ENCODE measurements around the gene WDR64. TPM values are rescaled to one million over a fixed set of nuclear protein-coding genes. Genes with fewer than 3 reads are reported as not detected.

WDR64 gene
- total and polyA plus RNA-seq, 2 experiments from 2014 or later = 0.07 TPM; not detected in 1

DNA sequence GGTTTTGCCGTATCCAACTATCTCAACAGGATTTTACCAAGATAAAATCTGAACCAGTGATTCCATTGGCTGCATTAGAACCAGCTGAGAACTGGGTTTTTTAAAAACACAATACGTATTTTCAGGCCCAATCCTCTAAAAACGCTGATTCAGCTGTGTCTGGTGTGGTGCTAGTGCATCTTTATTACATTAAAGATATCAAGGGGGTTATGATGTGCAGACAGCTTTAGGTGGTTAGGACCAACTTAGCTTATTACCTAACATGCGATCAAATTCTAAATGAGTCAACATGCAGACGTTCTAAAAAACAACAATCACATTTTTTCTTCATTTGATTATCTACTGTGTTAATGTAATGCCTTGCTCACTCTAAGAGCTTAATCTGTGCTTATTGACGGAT lies 163.9 kb downstream of the WDR64 start:
- no peaks in the 10 kb centered on the region for H3K9me3 ChIP-seq (ENCODE audit: low read depth)
- no peak overlapping the region for H3K4me2 ChIP-seq
- no peak for TF ChIP-seq EZH2phosphoT487 (IDR thresholded peaks at IDR 0.05; ENCODE audit: low read depth, severe bottlenecking, unreplicated experiment)
- no peak for TF ChIP-seq EZH2 (IDR thresholded peaks at IDR 0.05; ENCODE audit: borderline replicate concordance)
- TF ChIP-seq, protein P1, sequence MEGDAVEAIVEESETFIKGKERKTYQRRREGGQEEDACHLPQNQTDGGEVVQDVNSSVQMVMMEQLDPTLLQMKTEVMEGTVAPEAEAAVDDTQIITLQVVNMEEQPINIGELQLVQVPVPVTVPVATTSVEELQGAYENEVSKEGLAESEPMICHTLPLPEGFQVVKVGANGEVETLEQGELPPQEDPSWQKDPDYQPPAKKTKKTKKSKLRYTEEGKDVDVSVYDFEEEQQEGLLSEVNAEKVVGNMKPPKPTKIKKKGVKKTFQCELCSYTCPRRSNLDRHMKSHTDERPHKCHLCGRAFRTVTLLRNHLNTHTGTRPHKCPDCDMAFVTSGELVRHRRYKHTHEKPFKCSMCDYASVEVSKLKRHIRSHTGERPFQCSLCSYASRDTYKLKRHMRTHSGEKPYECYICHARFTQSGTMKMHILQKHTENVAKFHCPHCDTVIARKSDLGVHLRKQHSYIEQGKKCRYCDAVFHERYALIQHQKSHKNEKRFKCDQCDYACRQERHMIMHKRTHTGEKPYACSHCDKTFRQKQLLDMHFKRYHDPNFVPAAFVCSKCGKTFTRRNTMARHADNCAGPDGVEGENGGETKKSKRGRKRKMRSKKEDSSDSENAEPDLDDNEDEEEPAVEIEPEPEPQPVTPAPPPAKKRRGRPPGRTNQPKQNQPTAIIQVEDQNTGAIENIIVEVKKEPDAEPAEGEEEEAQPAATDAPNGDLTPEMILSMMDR (IDR thresholded peaks at IDR 0.05; ENCODE audit: poor library complexity) = no peak
- no peak for DNase-seq (ENCODE audit: low spot score)
- no peak overlapping the region for H3K4me3 ChIP-seq
- H3K27me3 ChIP-seq = no peaks in the 10 kb centered on the region
- H3K79me2 ChIP-seq = no peaks in the 10 kb centered on the region
- no peaks in the 10 kb centered on the region for H4K20me1 ChIP-seq (ENCODE audit: insufficient read depth, poor library complexity, severe bottlenecking)
- no peak overlapping the region for H3K27ac ChIP-seq
- H3K9me2 ChIP-seq (replicated peaks; ENCODE audit: insufficient read depth) = no peaks in the 10 kb centered on the region
- no peaks in the 10 kb centered on the region for H3K4me1 ChIP-seq (ENCODE audit: insufficient read depth)
- no peaks in the 10 kb centered on the region for H3K36me3 ChIP-seq (replicated peaks; ENCODE audit: insufficient read depth, low read depth)
- 81% methylated on average over 6 of the region's 6 CpGs for WGBS (ENCODE audit: low lambda C conversion rate, missing lambda C conversion rate)
- no peak overlapping the region for H2AFZ ChIP-seq

DNA sequence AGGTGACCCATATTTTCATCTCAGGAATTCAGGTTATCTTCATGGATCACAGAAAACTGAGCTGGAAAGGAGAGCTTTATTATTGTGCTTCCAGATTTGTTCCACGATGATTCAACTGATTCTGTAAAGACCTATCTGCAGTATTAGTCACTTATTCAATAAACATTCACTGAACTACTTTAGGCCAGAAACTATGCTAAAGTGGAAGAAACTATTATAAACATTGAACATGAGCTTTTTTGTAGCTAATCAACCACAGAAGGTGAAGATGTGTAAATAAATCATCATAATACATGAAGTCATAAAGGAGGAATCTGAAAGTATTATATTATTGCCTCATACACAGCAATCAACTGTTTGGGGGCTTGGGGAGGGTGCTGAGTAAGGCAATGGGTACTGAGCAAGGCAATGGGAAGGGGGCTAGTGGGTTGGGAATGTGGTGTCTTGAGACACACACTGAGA lies 165.3 kb downstream of the WDR64 start:
- H3K79me2 ChIP-seq = no peaks in the 10 kb centered on the region
- H3K36me3 ChIP-seq (replicated peaks; ENCODE audit: insufficient read depth, low read depth) = no peaks in the 10 kb centered on the region
- WGBS (ENCODE audit: low lambda C conversion rate, missing lambda C conversion rate) = 35% methylated on average over 1 of the region's 1 CpG
- no peak overlapping the region for H2AFZ ChIP-seq
- H3K4me2 ChIP-seq = no peak overlapping the region
- no peaks in the 10 kb centered on the region for H3K9me2 ChIP-seq (replicated peaks; ENCODE audit: insufficient read depth)
- no peak overlapping the region for H3K27ac ChIP-seq
- no peaks in the 10 kb centered on the region for H3K4me1 ChIP-seq (ENCODE audit: insufficient read depth)
- DNase-seq (ENCODE audit: low spot score) = no peak
- H3K27me3 ChIP-seq = no peaks in the 10 kb centered on the region
- H3K9me3 ChIP-seq (ENCODE audit: low read depth) = no peaks in the 10 kb centered on the region
- no peak overlapping the region for H3K4me3 ChIP-seq
- no peak for TF ChIP-seq EZH2 (IDR thresholded peaks at IDR 0.05; ENCODE audit: borderline replicate concordance)
- TF ChIP-seq EZH2phosphoT487 (IDR thresholded peaks at IDR 0.05; ENCODE audit: low read depth, severe bottlenecking, unreplicated experiment) = no peak
- TF ChIP-seq, protein P1 (IDR thresholded peaks at IDR 0.05; ENCODE audit: poor library complexity) = no peak
- H4K20me1 ChIP-seq (ENCODE audit: insufficient read depth, poor library complexity, severe bottlenecking) = no peaks in the 10 kb centered on the region

DNA sequence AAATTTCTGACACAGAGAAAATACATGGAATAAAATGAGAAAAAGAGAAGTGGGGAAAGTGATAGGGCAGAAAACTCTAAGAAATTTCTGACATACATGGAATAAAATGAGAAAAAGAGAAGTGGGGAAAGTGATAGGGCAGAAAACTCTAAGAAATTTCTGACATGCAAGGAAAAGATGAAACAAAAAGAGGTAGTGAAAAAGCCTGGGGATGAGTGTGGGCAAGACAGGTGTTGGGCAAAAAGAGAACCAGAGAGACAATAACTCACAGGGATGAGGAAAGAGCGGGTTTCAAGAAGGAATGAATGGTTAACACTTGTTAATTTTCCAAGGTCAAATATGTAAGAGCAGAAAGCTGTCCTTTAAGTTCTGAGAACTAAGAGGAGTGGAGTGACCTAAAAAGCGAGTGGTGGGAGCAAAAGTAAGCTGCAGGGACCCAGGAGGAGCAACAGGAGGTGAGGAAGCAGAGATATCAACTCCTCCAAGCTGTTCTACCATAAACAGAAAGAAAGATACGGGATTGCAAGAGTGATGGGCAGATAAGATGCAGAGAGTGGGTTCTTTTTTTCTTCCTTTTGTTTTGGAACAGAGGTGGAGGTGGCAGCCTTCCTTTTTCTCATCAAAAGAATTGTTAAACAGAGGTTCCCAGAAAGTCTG lies 166.0 kb downstream of the WDR64 start:
- H3K9me2 ChIP-seq (replicated peaks; ENCODE audit: insufficient read depth) = no peaks in the 10 kb centered on the region
- DNase-seq (ENCODE audit: low spot score) = no peak
- H3K4me3 ChIP-seq = no peak overlapping the region
- WGBS (ENCODE audit: low lambda C conversion rate, missing lambda C conversion rate) = 58% methylated on average over 3 of the region's 3 CpGs
- no peak overlapping the region for H3K4me2 ChIP-seq
- TF ChIP-seq EZH2 (IDR thresholded peaks at IDR 0.05; ENCODE audit: borderline replicate concordance) = no peak
- TF ChIP-seq, protein P1 (IDR thresholded peaks at IDR 0.05; ENCODE audit: poor library complexity) = no peak
- TF ChIP-seq EZH2phosphoT487 (IDR thresholded peaks at IDR 0.05; ENCODE audit: low read depth, severe bottlenecking, unreplicated experiment) = no peak
- H3K27ac ChIP-seq = no peak overlapping the region
- H3K79me2 ChIP-seq = no peaks in the 10 kb centered on the region
- no peaks in the 10 kb centered on the region for H4K20me1 ChIP-seq (ENCODE audit: insufficient read depth, poor library complexity, severe bottlenecking)
- H3K27me3 ChIP-seq = no peaks in the 10 kb centered on the region
- H2AFZ ChIP-seq = no peak overlapping the region
- no peaks in the 10 kb centered on the region for H3K9me3 ChIP-seq (ENCODE audit: low read depth)
- H3K4me1 ChIP-seq (ENCODE audit: insufficient read depth) = no peaks in the 10 kb centered on the region
- no peaks in the 10 kb centered on the region for H3K36me3 ChIP-seq (replicated peaks; ENCODE audit: insufficient read depth, low read depth)

All from hepatocyte (in vitro differentiated cells).